HG02610 (cell line): ENCODE data around the gene RBM24.

Source experiments
- ATAC-seq: cut with Tn5 transposase; IDR thresholded peaks from one replicate; pipeline ENCODE4 v1.9.1; 2021; ENCODE audit warnings: mild to moderate bottlenecking, moderate library complexity; ENCODE audit not compliant: unreplicated experiment

The RBM24 gene

GRCh38 chr6:17341117-17341805 lies 60.1 kb downstream of the RBM24 start:
- ATAC-seq, result no peak

GRCh38 chr6:17341891-17342290 lies 60.7 kb downstream of the RBM24 start:
- no peak for ATAC-seq

- ATAC-seq, result no peak
These were observed 62.1 kb downstream of the RBM24 start for GRCh38 chr6:17343215-17343614.
